Natural killer cell (primary cell): ENCODE results near the gene EVI5L. TPM values are rescaled to one million over a fixed set of nuclear protein-coding genes. Genes with fewer than 3 reads are reported as not detected.

Source experiments
- ATAC-seq, 3 donors: fragments of 150-1000 bp in 2 of 3; fragments of 200-7000 bp in 1 of 3; cut with Tn5 transposase; 1 replicate in 1 of 3; 2 replicates in 2 of 3; pipeline ENCODE4 v1.10.0; 2021; ENCODE audit warnings: mild to moderate bottlenecking in 2 of 3, moderate library complexity in 2 of 3
- DNase-seq, 2 donors: peaks; one replicate each; pipeline versions ENCODE4 v3.0.0 to v3.0.0-alpha.2; 2013 to 2021; ENCODE audit warnings: mixed read lengths in 1 of 2
- H3K27ac ChIP-seq: one replicate; pipeline ENCODE4 v1.5.1; 2013; ENCODE audit warnings: mild to moderate bottlenecking, low read length
- H3K27me3 ChIP-seq: one replicate; pipeline ENCODE4 v1.6.1; 2013; ENCODE audit warnings: low read length; ENCODE audit not compliant: control insufficient read depth, insufficient read depth
- H3K36me3 ChIP-seq: one replicate; pipeline ENCODE4 v1.6.1; 2013; ENCODE audit warnings: low read length; ENCODE audit not compliant: control insufficient read depth, insufficient read depth
- H3K4me1 ChIP-seq: one replicate; pipeline ENCODE4 v1.6.1; 2013; ENCODE audit warnings: low read length; ENCODE audit not compliant: control insufficient read depth, insufficient read depth
- H3K4me3 ChIP-seq: one replicate; pipeline ENCODE4 v1.5.1; 2013; ENCODE audit warnings: low read length
- H3K9me3 ChIP-seq: one replicate; pipeline ENCODE4 v1.6.1; 2013; ENCODE audit warnings: low read length; ENCODE audit not compliant: control insufficient read depth, insufficient read depth
- H3K27ac Mint-ChIP-seq, 2 donors: one replicate each; pipeline ENCODE4 v1.8.0; 2022; ENCODE audit warnings: mild to moderate bottlenecking in 2 of 2, mixed read lengths in 2 of 2, moderate library complexity in 1 of 2
- H3K27me3 Mint-ChIP-seq, 2 donors: one replicate each; pipeline ENCODE4 v1.8.0; 2022; ENCODE audit warnings: low read depth in 2 of 2, mixed read lengths in 2 of 2
- H3K36me3 Mint-ChIP-seq: one replicate; pipeline ENCODE4 v1.8.0; 2022; ENCODE audit warnings: mixed read lengths
- H3K4me1 Mint-ChIP-seq, 2 donors: one replicate each; pipeline ENCODE4 v1.8.0; 2022; ENCODE audit warnings: mixed read lengths in 2 of 2
- H3K4me3 Mint-ChIP-seq: one replicate; pipeline ENCODE4 v1.8.0; 2022; ENCODE audit warnings: mild to moderate bottlenecking, moderate library complexity, mixed read lengths
- H3K9me3 Mint-ChIP-seq, 2 donors: one replicate each; pipeline ENCODE4 v1.8.0; 2022; ENCODE audit warnings: mixed read lengths in 2 of 2
- CTCF ChIP-seq: fragments of 200-600 bp; IDR thresholded peaks from one replicate; pipeline ENCODE4 v1.8.0; 2022; ENCODE audit warnings: antibody characterized with exemption
- WGBS: methylation state at CpG from one replicate; pipeline ENCODE4 v1.1.7; 2013; ENCODE audit warnings: missing lambda C conversion rate; ENCODE audit not compliant: insufficient coverage; 5-methylcytosine and 5-hydroxymethylcytosine counted together
- intact Hi-C: fragments of 100-400 bp; cut with micrococcal nuclease; formaldehyde crosslinking; loops from one replicate; pipeline ENCODE4 v1.14.2; 2022
- total RNA-seq, 4 donors: library from RNA; stranded (reverse); fragments of 120-200 nt in 1 of 4; gene quantifications; one replicate each; pipeline versions ENCODE4 v1.2.3 to v1.2.4, GENCODE V29; 2013 to 2022

Gene EVI5L
- 10 to 100 TPM in 2 of 3 donors, 1 to 10 TPM in 1; 9.6 to 13.5 (median 11.3) TPM for total RNA-seq
- total RNA-seq (2013): 6.9 TPM

- Histone ChIP-seq H3K27ac (peak within 1 kb of the TSS; percentile 35), H3K4me1 (peaks cover 23% of the 10 kb centered on the region), H3K4me3 (peak within 1 kb of the TSS; percentile 38), H3K9me3 (no peaks in the 10 kb centered on the region), H3K27me3 (no peaks in the 10 kb centered on the region), H3K36me3 (no peaks in the 10 kb centered on the region)
- under 1% methylated on average over 45 of the region's 45 CpGs for WGBS
- intact Hi-C loops: loop anchor here (1.0 to 2.0 kb wide), 2 partner anchors 22 to 39 kb away; no protein-coding TSS in a partner anchor
- TF ChIP-seq CTCF: no peak
- Mint-ChIP-seq H3K4me1 (peaks cover 15 to 36% of the 10 kb centered on the region in 2 donors), H3K4me3 (peak within 1 kb of the TSS; percentile 84), H3K9me3 (no peaks in the 10 kb centered on the region), H3K27me3 (no peaks in the 10 kb centered on the region), H3K36me3 (no peaks in the 10 kb centered on the region), H3K27ac (peak within 1 kb of the TSS; percentile 80 to 90)
- DNase-seq (peak; percentile 99), ATAC-seq (peak; percentile 81 to 92 (median 82))
Measured at GRCh38 chr19:7829561-7830271, at the start of gene EVI5L. Gene EVI5L (plus strand): TSS chr19:7830218. CDS start chr19:7846543, 16,325 bp downstream.

- H3K4me3 Mint-ChIP-seq: no peak overlapping the region
- no peak overlapping the region for H3K27ac Mint-ChIP-seq
- no peak for TF ChIP-seq CTCF
- peaks cover 0 to 4% of the 10 kb centered on the region in 2 donors for H3K9me3 Mint-ChIP-seq
- H3K4me1 ChIP-seq: no peaks in the 10 kb centered on the region
- no peak overlapping the region for H3K27ac ChIP-seq
- no peaks in the 10 kb centered on the region for H3K36me3 Mint-ChIP-seq
- DNase-seq (no peak), ATAC-seq (no peak)
- H3K27me3 ChIP-seq: peaks cover 2% of the 10 kb centered on the region
- intact Hi-C loops: no loop called here
- no peaks in the 10 kb centered on the region for H3K4me1 Mint-ChIP-seq
- peaks cover 27 to 29% of the 10 kb centered on the region in 2 donors for H3K27me3 Mint-ChIP-seq
- no peaks in the 10 kb centered on the region for H3K36me3 ChIP-seq
- 83% methylated on average over 12 of the region's 12 CpGs for WGBS
- no peak overlapping the region for H3K4me3 ChIP-seq
- H3K9me3 ChIP-seq: no peaks in the 10 kb centered on the region
Measured at GRCh38 chr19:7781157-7781556, 48.9 kb upstream of the EVI5L start.

- WGBS: 43% methylated on average over 8 of the region's 8 CpGs
- Mint-ChIP-seq H3K36me3 (no peaks in the 10 kb centered on the region), H3K27ac (no peak overlapping the region), H3K27me3 (peaks cover 35 to 41% of the 10 kb centered on the region in 2 donors), H3K4me1 (peaks cover 0 to 5% of the 10 kb centered on the region in 2 donors), H3K9me3 (peaks cover 0 to 4% of the 10 kb centered on the region in 2 donors), H3K4me3 (no peak overlapping the region)
- DNase-seq (no peak), ATAC-seq (no peak)
- intact Hi-C loops: no loop called here
- peaks cover 9% of the 10 kb centered on the region for H3K27me3 ChIP-seq
- peaks cover 2% of the 10 kb centered on the region for H3K4me1 ChIP-seq
- no peaks in the 10 kb centered on the region for H3K36me3 ChIP-seq
- no peak overlapping the region for H3K27ac ChIP-seq
- TF ChIP-seq CTCF: no peak
- no peaks in the 10 kb centered on the region for H3K9me3 ChIP-seq
- no peak overlapping the region for H3K4me3 ChIP-seq
Measured at GRCh38 chr19:7783991-7784423, 46.0 kb upstream of the EVI5L start.
